ENCODE results near the gene NFAT5. TPM values are rescaled to one million over a fixed set of nuclear protein-coding genes. Genes with fewer than 3 reads are reported as not detected.

The NFAT5 gene
- total RNA-seq, 1 experiment from 2014 or later: 34.8 TPM

- ChIA-PET CTCF (no interaction called here), POLR2A (ENCODE audit: low non-redundant PET) (no interaction called here)
- Histone ChIP-seq H3K4me1 (ENCODE audit: insufficient read depth, low read length, poor library complexity, severe bottlenecking) (no peaks in the 10 kb centered on the region), H3K27me3 (replicated peaks; ENCODE audit: insufficient read depth, low read depth, low read length, poor library complexity) (no peaks in the 10 kb centered on the region), H3K36me3 (ENCODE audit: insufficient read depth, low read length, poor library complexity, severe bottlenecking) (peaks cover 91% of the 10 kb centered on the region), H3K27ac (ENCODE audit: low read depth, low read length, poor library complexity, severe bottlenecking) (no peak overlapping the region), H3K9me3 (ENCODE audit: low read depth, low read length, poor library complexity, severe bottlenecking) (no peaks in the 10 kb centered on the region), H3K4me3 (ENCODE audit: low read depth, low read length, poor library complexity, severe bottlenecking) (no peak overlapping the region)
- no peak for TF ChIP-seq CTCF (conservative IDR thresholded peaks at IDR 0.05; ENCODE audit: low read depth, low read length)
- no peak for TF ChIP-seq EZH2 (IDR thresholded peaks at IDR 0.05; ENCODE audit: borderline replicate concordance, low read depth, low read length, poor library complexity, severe bottlenecking)
- intact Hi-C loops (cut with micrococcal nuclease; ENCODE audit: unreplicated experiment): no loop called here
- no TSS peak for BruUV-seq (replicated peaks)
- no peak for DNase-seq (ENCODE audit: low spot score)
Measured at GRCh38 chr16:69744363-69745231, 178.8 kb downstream of the NFAT5 start.

- H3K27me3 ChIP-seq (replicated peaks; ENCODE audit: insufficient read depth, low read depth, low read length, poor library complexity): no peaks in the 10 kb centered on the region
- no peaks in the 10 kb centered on the region for H3K4me1 ChIP-seq (ENCODE audit: insufficient read depth, low read length, poor library complexity, severe bottlenecking)
- TF ChIP-seq CTCF (conservative IDR thresholded peaks at IDR 0.05; ENCODE audit: low read depth, low read length) (no peak), EZH2 (IDR thresholded peaks at IDR 0.05; ENCODE audit: borderline replicate concordance, low read depth, low read length, poor library complexity, severe bottlenecking) (no peak)
- BruUV-seq (replicated peaks): no TSS peak
- no peaks in the 10 kb centered on the region for H3K9me3 ChIP-seq (ENCODE audit: low read depth, low read length, poor library complexity, severe bottlenecking)
- H3K36me3 ChIP-seq (ENCODE audit: insufficient read depth, low read length, poor library complexity, severe bottlenecking): peaks cover 91% of the 10 kb centered on the region
- ChIA-PET CTCF (no interaction called here), POLR2A (ENCODE audit: low non-redundant PET) (no interaction called here)
- no peak overlapping the region for H3K27ac ChIP-seq (ENCODE audit: low read depth, low read length, poor library complexity, severe bottlenecking)
- H3K4me3 ChIP-seq (ENCODE audit: low read depth, low read length, poor library complexity, severe bottlenecking): no peak overlapping the region
- intact Hi-C loops (cut with micrococcal nuclease; ENCODE audit: unreplicated experiment): no loop called here
- no peak for DNase-seq (ENCODE audit: low spot score)
Measured at GRCh38 chr16:69745232-69745612, 179.5 kb downstream of the NFAT5 start.

DNA sequence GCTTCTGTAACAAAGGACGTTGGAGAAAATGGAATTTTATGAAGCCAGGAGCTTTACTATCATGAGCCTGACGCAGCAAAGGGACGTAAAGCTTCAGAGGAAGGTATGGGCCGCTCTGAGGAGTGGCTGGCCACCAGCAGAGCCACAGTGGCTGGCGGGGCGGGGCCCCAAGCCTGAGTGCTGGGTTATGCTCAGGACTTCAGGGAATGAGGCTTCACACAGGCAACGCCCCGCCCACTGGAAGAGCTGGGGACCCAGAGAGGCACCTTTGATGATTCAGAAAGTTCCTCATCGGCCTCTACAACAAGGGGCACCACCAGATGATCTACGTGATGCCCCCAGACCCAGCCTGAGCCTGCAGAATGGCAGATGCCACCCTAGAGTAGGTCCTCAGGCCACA lies 180.2 kb downstream of the NFAT5 start:
- Histone ChIP-seq H3K4me1 (ENCODE audit: insufficient read depth, low read length, poor library complexity, severe bottlenecking) (no peaks in the 10 kb centered on the region), H3K27me3 (replicated peaks; ENCODE audit: insufficient read depth, low read depth, low read length, poor library complexity) (no peaks in the 10 kb centered on the region), H3K36me3 (ENCODE audit: insufficient read depth, low read length, poor library complexity, severe bottlenecking) (peaks cover 95% of the 10 kb centered on the region), H3K4me3 (ENCODE audit: low read depth, low read length, poor library complexity, severe bottlenecking) (no peak overlapping the region), H3K9me3 (ENCODE audit: low read depth, low read length, poor library complexity, severe bottlenecking) (no peaks in the 10 kb centered on the region), H3K27ac (ENCODE audit: low read depth, low read length, poor library complexity, severe bottlenecking) (no peak overlapping the region)
- ChIA-PET CTCF (no interaction called here), POLR2A (ENCODE audit: low non-redundant PET) (no interaction called here)
- BruUV-seq (replicated peaks): no TSS peak
- TF ChIP-seq CTCF (conservative IDR thresholded peaks at IDR 0.05; ENCODE audit: low read depth, low read length): no peak
- TF ChIP-seq EZH2 (IDR thresholded peaks at IDR 0.05; ENCODE audit: borderline replicate concordance, low read depth, low read length, poor library complexity, severe bottlenecking): no peak
- DNase-seq (ENCODE audit: low spot score): no peak
- intact Hi-C loops (cut with micrococcal nuclease; ENCODE audit: unreplicated experiment): no loop called here

All from A673 (cell line).